ENCODE data around the gene CBX6. TPM values are rescaled to one million over a fixed set of nuclear protein-coding genes. Genes with fewer than 3 reads are reported as not detected.

Gene CBX6
- total RNA-seq, 2 experiments from 2014 or later, result 45.2 to 67.2 TPM

DNA sequence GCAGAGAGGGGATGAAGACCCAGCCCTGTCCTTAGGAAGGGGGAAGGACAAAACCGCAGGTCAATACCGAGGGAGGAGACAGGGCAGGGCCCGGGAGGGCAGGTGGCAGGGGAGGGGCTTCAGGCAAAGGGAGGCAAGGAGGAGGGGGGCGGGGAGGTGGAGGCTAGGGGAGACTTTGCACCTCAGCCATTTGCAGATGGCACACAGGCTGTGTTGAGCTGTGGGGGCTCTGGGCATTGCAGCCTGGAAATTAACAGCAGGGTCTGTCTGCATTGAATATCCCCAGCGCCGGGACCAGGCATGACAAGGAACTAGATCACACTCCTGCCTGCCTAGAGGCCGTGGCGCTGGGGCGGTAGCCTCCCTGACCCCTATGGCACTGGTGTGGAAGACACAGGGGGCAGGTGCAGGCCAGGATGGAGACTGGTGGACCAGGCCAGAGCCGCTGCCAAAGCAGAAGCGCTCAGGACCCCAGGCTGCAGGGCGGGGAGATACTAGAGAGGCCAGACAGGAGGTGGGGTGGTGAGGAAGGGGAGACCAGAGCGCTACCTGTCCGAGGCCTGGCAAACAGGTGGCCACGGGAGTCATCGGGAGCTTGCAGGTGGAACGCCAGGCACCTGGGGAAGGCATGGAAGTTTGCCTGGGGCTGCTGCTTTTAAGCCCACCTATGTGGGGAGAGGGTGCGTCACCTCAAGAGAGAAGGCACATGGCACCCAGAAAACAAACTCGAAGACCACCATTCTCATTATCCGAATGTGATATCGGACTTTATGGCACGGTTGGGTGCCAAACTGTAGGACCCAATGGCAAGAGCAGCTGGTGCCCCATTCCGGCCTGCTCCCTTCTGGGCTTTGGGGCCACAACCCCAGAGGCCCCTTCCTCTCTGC, 11.5 kb downstream of the CBX6 start:
- H3K36me3 ChIP-seq (ENCODE audit: insufficient read depth, low read length), result peaks cover 21% of the 10 kb centered on the region
- no peak for DNase-seq (ENCODE audit: low spot score)
- no peak overlapping the region for H2AFZ ChIP-seq (ENCODE audit: low read length)
- no peaks in the 10 kb centered on the region for H3K9me2 ChIP-seq (ENCODE audit: insufficient read depth, low read length)
- intact Hi-C loops (cut with micrococcal nuclease; ENCODE audit: unreplicated experiment), result no loop called here
- no TSS peak for BruUV-seq (replicated peaks)
- H3K4me1 ChIP-seq (ENCODE audit: insufficient read depth, low read length, poor library complexity, severe bottlenecking), result no peaks in the 10 kb centered on the region
- no peaks in the 10 kb centered on the region for H3K9me3 ChIP-seq (ENCODE audit: low read length)
- H3K79me2 ChIP-seq (ENCODE audit: insufficient read depth, low read depth, low read length), result no peaks in the 10 kb centered on the region
- no peak for TF ChIP-seq EZH2phosphoT487 (IDR thresholded peaks at IDR 0.05; ENCODE audit: borderline replicate concordance, low read depth, low read length)
- TF ChIP-seq, protein P1, sequence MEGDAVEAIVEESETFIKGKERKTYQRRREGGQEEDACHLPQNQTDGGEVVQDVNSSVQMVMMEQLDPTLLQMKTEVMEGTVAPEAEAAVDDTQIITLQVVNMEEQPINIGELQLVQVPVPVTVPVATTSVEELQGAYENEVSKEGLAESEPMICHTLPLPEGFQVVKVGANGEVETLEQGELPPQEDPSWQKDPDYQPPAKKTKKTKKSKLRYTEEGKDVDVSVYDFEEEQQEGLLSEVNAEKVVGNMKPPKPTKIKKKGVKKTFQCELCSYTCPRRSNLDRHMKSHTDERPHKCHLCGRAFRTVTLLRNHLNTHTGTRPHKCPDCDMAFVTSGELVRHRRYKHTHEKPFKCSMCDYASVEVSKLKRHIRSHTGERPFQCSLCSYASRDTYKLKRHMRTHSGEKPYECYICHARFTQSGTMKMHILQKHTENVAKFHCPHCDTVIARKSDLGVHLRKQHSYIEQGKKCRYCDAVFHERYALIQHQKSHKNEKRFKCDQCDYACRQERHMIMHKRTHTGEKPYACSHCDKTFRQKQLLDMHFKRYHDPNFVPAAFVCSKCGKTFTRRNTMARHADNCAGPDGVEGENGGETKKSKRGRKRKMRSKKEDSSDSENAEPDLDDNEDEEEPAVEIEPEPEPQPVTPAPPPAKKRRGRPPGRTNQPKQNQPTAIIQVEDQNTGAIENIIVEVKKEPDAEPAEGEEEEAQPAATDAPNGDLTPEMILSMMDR (conservative IDR thresholded peaks at IDR 0.05; ENCODE audit: low read length), result no peak
- no peak overlapping the region for H3K4me2 ChIP-seq (ENCODE audit: low read length)
- no peak overlapping the region for H3K4me3 ChIP-seq (ENCODE audit: low read depth, low read length, poor library complexity, severe bottlenecking)
- CTCF ChIA-PET (ENCODE audit: unreplicated experiment), result no interaction called here
- H3K27ac ChIP-seq (ENCODE audit: low read depth, low read length, poor library complexity, severe bottlenecking), result no peak overlapping the region
- H4K20me1 ChIP-seq (ENCODE audit: insufficient read depth, low read length), result 0 out of 2 replicates have a peak, but pooled peaks cover 5% of the 10 kb centered on the region
- POLR2A ChIA-PET, result interaction anchor here (0.7 kb wide), 1 partner anchor 11 kb away, joined by 3 read pairs; the partner anchor contains the start of gene CBX6

DNA sequence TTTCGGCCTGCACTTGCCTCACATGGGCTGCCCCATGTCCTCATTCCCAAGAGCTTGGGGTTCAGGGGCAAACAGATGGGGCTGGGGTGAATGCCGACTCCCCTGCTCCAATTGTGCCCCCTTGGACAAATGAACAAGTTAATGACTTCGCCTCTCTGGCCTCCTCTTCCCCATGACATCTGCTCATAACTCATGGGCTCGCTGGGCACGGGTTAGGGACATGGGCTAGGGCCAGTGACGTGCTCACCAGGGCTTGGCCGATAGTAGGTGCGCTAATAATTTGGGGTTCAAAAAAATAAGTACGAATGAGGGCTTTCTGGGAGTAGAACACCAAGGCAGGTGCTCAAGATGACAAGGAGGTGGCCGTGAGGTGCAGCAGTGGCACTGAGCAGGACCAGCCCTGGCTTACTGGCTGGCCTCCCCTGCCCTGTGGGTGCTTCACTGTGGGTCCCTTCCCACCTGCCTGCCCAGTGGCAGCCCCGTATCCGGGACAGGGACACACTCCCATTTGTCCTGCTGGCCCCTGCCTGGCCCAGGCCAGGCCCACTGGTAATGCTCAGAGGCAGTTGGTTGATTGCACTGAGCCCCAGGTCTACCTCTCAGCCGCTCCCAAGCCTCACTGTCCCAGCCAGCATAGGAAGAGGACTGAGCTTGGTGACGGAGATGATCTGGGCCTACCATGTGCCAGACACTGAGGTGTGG, 12.3 kb downstream of the CBX6 start:
- Histone ChIP-seq H3K4me1 (ENCODE audit: insufficient read depth, low read length, poor library complexity, severe bottlenecking) (no peaks in the 10 kb centered on the region), H3K79me2 (ENCODE audit: insufficient read depth, low read depth, low read length) (no peaks in the 10 kb centered on the region), H3K9me3 (ENCODE audit: low read length) (no peaks in the 10 kb centered on the region), H3K27ac (ENCODE audit: low read depth, low read length, poor library complexity, severe bottlenecking) (no peak overlapping the region), H2AFZ (ENCODE audit: low read length) (no peak overlapping the region), H3K36me3 (ENCODE audit: insufficient read depth, low read length) (peaks cover 13% of the 10 kb centered on the region; the same call in 1 of the 2 replicates), H3K4me2 (ENCODE audit: low read length) (no peak overlapping the region), H3K4me3 (ENCODE audit: low read depth, low read length, poor library complexity, severe bottlenecking) (no peak overlapping the region), H4K20me1 (ENCODE audit: insufficient read depth, low read length) (0 out of 2 replicates have a peak, but pooled peaks cover 5% of the 10 kb centered on the region), H3K9me2 (ENCODE audit: insufficient read depth, low read length) (no peaks in the 10 kb centered on the region)
- POLR2A ChIA-PET, result interaction anchor here (0.7 kb wide), 1 partner anchor 12 kb away, joined by 3 read pairs; the partner anchor contains the start of gene CBX6
- no TSS peak for BruUV-seq (replicated peaks)
- no peak for TF ChIP-seq EZH2phosphoT487 (IDR thresholded peaks at IDR 0.05; ENCODE audit: borderline replicate concordance, low read depth, low read length)
- TF ChIP-seq, protein P1 (conservative IDR thresholded peaks at IDR 0.05; ENCODE audit: low read length), result no peak
- intact Hi-C loops (cut with micrococcal nuclease; ENCODE audit: unreplicated experiment), result loop anchor here (5.0 kb wide), 1 partner anchor 92 kb away; no protein-coding TSS in a partner anchor
- CTCF ChIA-PET (ENCODE audit: unreplicated experiment), result no interaction called here
- DNase-seq (ENCODE audit: low spot score), result no peak

Data from OCI-LY7 (cell line).